Measurements from ENCODE around the gene ZFP42. TPM values are rescaled to one million over a fixed set of nuclear protein-coding genes. Genes with fewer than 3 reads are reported as not detected.
A peak's percentile ranks its signal among the peaks of the same experiment; 100 is the strongest.
"Not testable (repeated sequence)": the region's sequence is repeated elsewhere in the genome, so short reads cannot be mapped to it uniquely, and the experiment has no call there.

ZFP42 gene
- total and polyA plus RNA-seq, 2 experiments from 2014 or later = 4.4 to 4.5 TPM

GRCh38 chr4:187992971-187993370, 2.6 kb upstream of the ZFP42 start:
- Histone ChIP-seq H3K79me2 (no peaks in the 10 kb centered on the region), H3K9me2 (replicated peaks; ENCODE audit: insufficient read depth) (no peaks in the 10 kb centered on the region), H3K4me2 (no peak overlapping the region), H3K27ac (no peak overlapping the region), H3K4me1 (ENCODE audit: insufficient read depth) (no peaks in the 10 kb centered on the region), H2AFZ (no peak overlapping the region), H3K4me3 (no peak overlapping the region), H3K9me3 (ENCODE audit: low read depth) (no peaks in the 10 kb centered on the region), H4K20me1 (ENCODE audit: insufficient read depth, poor library complexity, severe bottlenecking) (no peaks in the 10 kb centered on the region), H3K36me3 (replicated peaks; ENCODE audit: insufficient read depth, low read depth) (no peaks in the 10 kb centered on the region), H3K27me3 (no peaks in the 10 kb centered on the region)
- TF ChIP-seq CTCF (IDR thresholded peaks at IDR 0.05; ENCODE audit: poor library complexity) (no peak), EZH2phosphoT487 (IDR thresholded peaks at IDR 0.05; ENCODE audit: low read depth, severe bottlenecking, unreplicated experiment) (no peak), EZH2 (IDR thresholded peaks at IDR 0.05; ENCODE audit: borderline replicate concordance) (no peak)
- 76% methylated on average over 5 of the region's 5 CpGs for WGBS (ENCODE audit: low lambda C conversion rate, missing lambda C conversion rate)
- DNase-seq (ENCODE audit: low spot score) = no peak

GRCh38 chr4:187993827-187994226, 1.7 kb upstream of the ZFP42 start:
- Histone ChIP-seq H3K79me2 (no peaks in the 10 kb centered on the region), H2AFZ (no peak overlapping the region), H4K20me1 (ENCODE audit: insufficient read depth, poor library complexity, severe bottlenecking) (no peaks in the 10 kb centered on the region), H3K4me2 (no peak overlapping the region), H3K27me3 (no peaks in the 10 kb centered on the region), H3K36me3 (replicated peaks; ENCODE audit: insufficient read depth, low read depth) (no peaks in the 10 kb centered on the region), H3K27ac (no peak overlapping the region), H3K4me3 (no peak overlapping the region), H3K9me2 (replicated peaks; ENCODE audit: insufficient read depth) (no peaks in the 10 kb centered on the region), H3K4me1 (ENCODE audit: insufficient read depth) (no peaks in the 10 kb centered on the region), H3K9me3 (ENCODE audit: low read depth) (no peaks in the 10 kb centered on the region)
- 55% methylated on average over 6 of the region's 6 CpGs for WGBS (ENCODE audit: low lambda C conversion rate, missing lambda C conversion rate)
- DNase-seq (ENCODE audit: low spot score) = peak; percentile 26
- TF ChIP-seq CTCF (IDR thresholded peaks at IDR 0.05; ENCODE audit: poor library complexity) (peak; percentile 45), EZH2 (IDR thresholded peaks at IDR 0.05; ENCODE audit: borderline replicate concordance) (no peak)

- peak overlapping the region; percentile 76 for H3K4me2 ChIP-seq
- no peak overlapping the region for H3K4me3 ChIP-seq
- H3K36me3 ChIP-seq (replicated peaks; ENCODE audit: insufficient read depth, low read depth) = no peaks in the 10 kb centered on the region
- 15% methylated on average over 34 of the region's 34 CpGs for WGBS (ENCODE audit: low lambda C conversion rate, missing lambda C conversion rate)
- H3K27me3 ChIP-seq = no peaks in the 10 kb centered on the region
- no peak for TF ChIP-seq EZH2 (IDR thresholded peaks at IDR 0.05; ENCODE audit: borderline replicate concordance)
- no peak for TF ChIP-seq CTCF (IDR thresholded peaks at IDR 0.05; ENCODE audit: poor library complexity)
- no peak for TF ChIP-seq EZH2phosphoT487 (IDR thresholded peaks at IDR 0.05; ENCODE audit: low read depth, severe bottlenecking, unreplicated experiment)
- no peak overlapping the region for H3K27ac ChIP-seq
- no peaks in the 10 kb centered on the region for H3K79me2 ChIP-seq
- H3K9me2 ChIP-seq (replicated peaks; ENCODE audit: insufficient read depth) = no peaks in the 10 kb centered on the region
- no peaks in the 10 kb centered on the region for H4K20me1 ChIP-seq (ENCODE audit: insufficient read depth, poor library complexity, severe bottlenecking)
- DNase-seq (ENCODE audit: low spot score) = no peak
- no peaks in the 10 kb centered on the region for H3K4me1 ChIP-seq (ENCODE audit: insufficient read depth)
- H2AFZ ChIP-seq = peak overlapping the region; percentile 81
- no peaks in the 10 kb centered on the region for H3K9me3 ChIP-seq (ENCODE audit: low read depth)
These were observed 1.1 kb downstream of the ZFP42 start for GRCh38 chr4:187996502-187997177.

GRCh38 chr4:187997991-187998390, 2.4 kb downstream of the ZFP42 start:
- not testable (repeated sequence) for H3K27me3 ChIP-seq; H3K4me2 ChIP-seq; DNase-seq (ENCODE audit: low spot score); H3K36me3 ChIP-seq (replicated peaks; ENCODE audit: insufficient read depth, low read depth); H3K9me3 ChIP-seq (ENCODE audit: low read depth); H3K9me2 ChIP-seq (replicated peaks; ENCODE audit: insufficient read depth); H3K4me1 ChIP-seq (ENCODE audit: insufficient read depth); H3K4me3 ChIP-seq; H3K79me2 ChIP-seq; H2AFZ ChIP-seq; H4K20me1 ChIP-seq (ENCODE audit: insufficient read depth, poor library complexity, severe bottlenecking); H3K27ac ChIP-seq
- 74% methylated on average over 15 of the region's 15 CpGs for WGBS (ENCODE audit: low lambda C conversion rate, missing lambda C conversion rate)

Data from hepatocyte (in vitro differentiated cells).